Left colon (tissue), 2 donors: Measurements from ENCODE around the gene PTGER1. TPM values are rescaled to one million over a fixed set of nuclear protein-coding genes. Genes with fewer than 3 reads are reported as not detected.
"Not testable (repeated sequence)": the region's sequence is repeated elsewhere in the genome, so short reads cannot be mapped to it uniquely, and the experiment has no call there.

Source experiments
- ATAC-seq: fragments of 200-7000 bp; cut with Tn5 transposase; one replicate; pipeline ENCODE4 v1.9.1; 2020; ENCODE audit warnings: mild to moderate bottlenecking, moderate library complexity
- DNase-seq, 2 donors: peaks; one replicate each; pipeline ENCODE4 v3.0.0-alpha.2; 2020
- intact Hi-C, 2 donors: fragments of 100-400 bp; cut with DNase I in 1 of 2; cut with micrococcal nuclease in 1 of 2; formaldehyde crosslinking; loops; one replicate each; pipeline versions ENCODE4 v1.11.2 to v1.14.0; 2022; cut with DNase I, micrococcal nuclease
- total RNA-seq, 2 donors: library from RNA; stranded (reverse); fragmentation: NEBNext Ultra II Directional; extraction: Animal tissue kit (Norgen Biotek cat#: 25700); gene quantifications; one replicate each; pipeline ENCODE4 v1.2.1, GENCODE V29; 2021
- donor health status: DM: no; HTN: no; CAD: no.
- donor health status: DM: yes; HTN: yes; CAD: no.

The PTGER1 gene
- total RNA-seq, 2 donors from 2014 or later: 0.52 to 0.84 TPM

DNA sequence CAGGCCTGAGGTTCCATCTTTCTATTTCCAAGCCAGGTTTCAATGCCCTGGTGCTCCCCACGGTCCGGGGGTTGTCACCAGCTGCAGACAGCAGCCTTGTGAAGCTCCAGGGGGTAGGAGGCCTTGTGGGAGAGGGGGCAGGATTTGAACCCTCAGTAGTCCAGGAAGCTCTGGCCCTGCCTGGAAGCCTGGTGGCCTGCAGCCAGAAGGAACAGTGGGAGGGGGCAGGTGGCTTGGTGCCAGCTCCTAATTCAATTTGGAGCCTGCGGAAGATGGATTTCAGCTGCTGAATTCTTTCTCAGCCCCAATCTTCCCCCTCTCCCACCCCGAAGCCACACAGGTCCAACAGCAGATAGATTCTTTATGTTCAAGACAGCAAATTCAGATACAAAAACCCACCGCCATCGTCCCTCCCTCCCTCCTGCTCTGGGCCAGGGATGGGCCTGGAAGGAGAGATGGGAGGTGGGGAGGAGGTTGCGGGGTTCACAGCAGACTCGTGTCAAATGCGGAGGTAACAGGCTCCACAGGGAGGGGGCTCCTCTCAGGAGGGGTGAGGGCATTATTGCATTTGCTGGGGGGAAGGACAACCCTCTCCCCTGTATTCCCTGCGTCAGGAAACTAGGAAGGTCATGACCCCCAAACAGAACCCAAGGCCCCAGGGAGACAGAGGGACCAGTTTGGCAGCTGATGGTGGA lies 2.4 kb upstream of the PTGER1 start:
- DNase-seq: no peak
- intact Hi-C loops: no loop called here
- no peak for ATAC-seq

DNA sequence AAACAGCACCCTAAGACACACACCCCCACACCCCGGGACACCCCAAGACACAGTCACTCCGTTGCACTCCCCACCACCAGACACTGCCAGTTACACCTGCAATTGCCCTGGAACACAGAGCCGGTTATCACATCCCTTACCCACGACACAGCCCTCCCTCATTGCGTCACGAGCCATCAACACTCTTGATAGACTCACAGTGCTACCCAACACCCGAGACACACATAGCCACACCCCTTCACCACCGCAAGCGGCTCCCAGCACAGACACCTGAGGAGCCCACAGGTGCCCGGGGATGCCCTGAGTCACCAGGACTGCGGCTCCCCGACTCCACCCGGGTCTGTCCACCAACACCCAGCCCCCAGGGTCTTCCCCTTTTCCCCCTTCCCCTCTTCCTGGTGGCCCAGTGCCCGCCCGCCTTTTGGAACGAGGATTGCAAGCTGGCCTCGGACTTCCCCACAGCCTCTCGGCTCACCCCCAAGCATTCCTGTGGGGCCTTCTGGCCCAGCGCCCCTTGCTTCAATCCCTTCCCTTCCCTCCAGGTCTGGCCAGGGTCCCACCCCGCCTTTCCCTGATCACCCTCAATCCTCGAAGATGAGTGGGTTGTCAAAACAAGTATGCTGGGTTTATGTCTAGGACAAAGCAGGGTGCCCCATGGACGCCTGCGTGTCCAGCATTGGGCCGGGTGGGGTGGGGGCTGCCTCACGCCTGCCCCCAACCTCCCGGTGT lies 1.7 kb upstream of the PTGER1 start:
- peak in 1 of 2 donors; percentile 41 for DNase-seq
- intact Hi-C loops: no loop called here
- peak; percentile 23 for ATAC-seq

DNA sequence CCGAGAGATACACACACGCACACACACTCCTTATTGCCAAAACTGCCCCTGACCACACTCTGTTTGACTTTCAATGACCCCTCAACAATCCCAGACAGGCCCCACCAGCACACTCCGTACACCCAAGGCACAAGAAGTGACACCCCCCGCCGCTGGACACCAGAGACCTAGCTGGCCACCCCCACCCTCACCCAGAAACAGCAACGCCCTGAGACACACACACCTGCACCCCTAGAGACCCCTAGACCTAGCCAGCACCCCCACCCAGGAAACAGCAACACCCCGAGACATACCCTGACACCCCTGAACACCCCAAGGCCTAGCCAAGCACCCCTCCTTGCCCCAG lies 1.1 kb upstream of the PTGER1 start:
- ATAC-seq (no peak), DNase-seq (no peak)

DNA sequence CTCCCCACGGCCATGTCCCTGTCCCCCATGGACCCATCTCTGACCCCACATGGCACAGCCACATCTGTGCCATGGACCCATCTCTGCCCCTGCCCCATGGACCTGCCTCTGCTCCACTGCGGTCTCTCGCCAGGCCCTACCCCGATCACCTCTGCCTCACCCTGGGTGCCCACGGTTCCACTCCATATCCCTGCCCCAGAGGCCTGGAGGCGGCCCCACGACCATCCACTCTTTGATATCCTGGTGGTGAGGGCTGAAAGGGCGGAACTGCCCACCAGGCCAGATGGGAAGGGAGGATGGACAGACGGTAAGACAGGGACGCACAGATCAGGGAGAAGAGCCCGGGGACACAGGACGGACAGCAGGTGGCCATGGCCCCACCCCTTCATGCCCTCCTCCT lies 327 bp downstream of the PTGER1 start:
- intact Hi-C loops: no loop called here
- DNase-seq: no peak
- peak; percentile 10 for ATAC-seq

More for the DNA sequence above, 1.1 kb upstream of the PTGER1 start:
- intact Hi-C loops: no loop called here

DNA sequence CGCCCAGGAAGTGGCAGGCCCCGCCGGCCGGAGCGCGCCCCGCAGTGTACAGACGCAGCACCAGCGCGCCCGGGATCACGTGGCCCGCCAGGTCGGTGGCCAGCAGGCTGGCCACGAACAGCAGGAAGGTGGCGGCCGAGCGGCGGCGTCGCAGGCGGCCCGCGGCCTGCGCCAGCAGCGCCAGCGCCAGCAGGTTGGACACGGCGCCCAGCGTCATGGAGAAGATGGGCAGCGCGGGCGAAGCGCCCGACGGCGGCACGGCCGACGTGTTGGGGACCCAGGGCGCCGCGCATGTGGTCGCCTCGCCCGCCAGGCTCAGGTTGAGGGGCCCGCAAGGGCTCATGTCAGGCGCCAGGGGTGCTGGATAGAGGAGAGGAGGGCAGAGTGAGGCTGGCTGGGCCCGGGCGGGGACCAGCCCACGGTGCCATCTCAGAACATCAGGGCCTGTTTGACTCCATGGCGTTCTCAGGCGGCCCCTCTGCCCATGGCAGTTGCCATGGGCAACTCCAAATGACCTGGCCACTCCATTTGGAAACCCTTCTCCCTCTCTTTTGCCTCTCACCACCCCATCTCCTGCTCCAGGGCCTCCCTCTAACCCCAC lies 1.1 kb downstream of the PTGER1 start:
- ATAC-seq: peak; percentile 47
- DNase-seq: peak in 1 of 2 donors; percentile 64
- intact Hi-C loops: no loop called here

DNA sequence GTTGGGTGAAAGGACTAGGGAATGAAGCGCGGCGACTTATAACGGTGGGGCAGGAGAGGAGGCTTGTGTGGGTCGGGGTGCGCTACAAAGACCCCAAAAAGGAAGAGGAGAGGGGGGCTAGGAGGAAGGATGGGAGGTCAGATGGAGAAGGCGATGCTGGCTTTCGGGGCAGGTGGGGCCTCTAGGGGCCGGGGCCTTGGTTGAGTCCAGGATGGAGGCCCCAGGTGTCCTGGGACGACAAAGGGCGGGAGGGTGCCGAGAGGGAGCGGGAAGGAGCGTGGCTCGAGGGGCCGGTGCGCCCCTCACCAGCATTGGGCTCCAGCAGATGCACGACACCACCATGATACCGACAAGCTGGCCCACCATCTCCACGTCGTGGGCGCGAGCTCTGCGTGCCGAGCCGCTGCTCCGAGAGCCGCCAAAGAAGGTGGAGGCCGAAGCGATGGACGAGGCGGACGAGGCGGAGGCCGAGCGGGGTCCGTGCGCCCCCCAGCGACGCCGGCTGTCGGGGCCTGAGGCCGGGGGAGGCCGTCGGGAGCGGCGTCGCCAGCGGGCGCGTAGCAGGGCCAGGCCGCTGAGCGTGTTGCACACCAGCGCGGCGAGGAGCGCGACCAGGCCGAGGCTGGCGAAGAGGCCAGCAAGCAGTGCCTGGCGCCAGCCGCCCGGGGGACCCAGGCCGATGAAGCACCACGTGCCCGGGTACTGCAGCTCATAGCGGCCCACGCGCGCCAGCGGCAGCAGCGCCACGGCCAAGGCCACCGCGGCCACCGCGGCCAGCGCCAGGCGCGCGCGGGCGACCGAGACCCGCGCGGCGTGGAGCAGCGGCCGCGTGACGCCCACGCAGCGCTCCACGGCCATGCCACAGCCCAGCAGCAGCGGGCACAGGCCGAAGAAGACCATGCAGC lies 1.8 kb downstream of the PTGER1 start:
- DNase-seq (no peak), ATAC-seq (no peak)
- intact Hi-C loops: no loop called here

DNA sequence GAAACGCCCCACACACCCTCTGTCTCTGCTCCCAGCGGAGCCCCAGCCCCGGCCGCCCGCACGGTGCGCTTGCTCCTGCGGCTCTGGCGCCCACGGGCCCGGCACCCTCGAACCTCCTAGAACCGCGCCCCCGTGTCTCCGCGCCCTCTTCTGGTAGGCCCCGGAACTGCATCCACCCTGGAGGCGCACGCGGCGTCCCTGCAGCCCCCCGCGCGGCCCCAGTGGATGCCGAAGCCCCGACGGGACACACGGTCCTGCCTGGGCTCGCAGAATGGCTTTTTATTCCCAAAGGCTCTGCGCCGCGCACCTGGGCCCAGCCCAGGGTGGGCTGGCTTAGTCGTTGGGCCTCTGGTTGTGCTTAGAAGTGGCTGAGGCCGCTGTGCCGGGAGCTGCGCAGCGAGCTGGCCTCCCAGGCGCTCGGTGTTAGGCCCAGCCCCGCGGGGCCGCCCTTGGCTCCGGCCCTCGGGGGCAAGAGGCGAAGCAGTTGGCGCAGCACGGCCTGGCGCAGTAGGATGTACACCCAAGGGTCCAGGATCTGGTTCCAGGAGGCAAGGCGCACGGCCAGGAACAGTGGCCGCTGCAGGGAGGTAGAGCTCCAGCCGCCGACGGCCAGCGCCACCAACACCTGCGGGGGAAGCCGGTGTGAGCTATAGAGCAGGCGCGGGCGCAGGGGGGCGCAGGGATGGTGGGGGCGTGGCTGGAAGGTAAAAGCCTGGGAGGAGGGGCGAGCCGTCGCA lies 2.8 kb downstream of the PTGER1 start:
- DNase-seq: peak in 1 of 2 donors; percentile 83
- peak; percentile 25 for ATAC-seq
- intact Hi-C loops: no loop called here

DNA sequence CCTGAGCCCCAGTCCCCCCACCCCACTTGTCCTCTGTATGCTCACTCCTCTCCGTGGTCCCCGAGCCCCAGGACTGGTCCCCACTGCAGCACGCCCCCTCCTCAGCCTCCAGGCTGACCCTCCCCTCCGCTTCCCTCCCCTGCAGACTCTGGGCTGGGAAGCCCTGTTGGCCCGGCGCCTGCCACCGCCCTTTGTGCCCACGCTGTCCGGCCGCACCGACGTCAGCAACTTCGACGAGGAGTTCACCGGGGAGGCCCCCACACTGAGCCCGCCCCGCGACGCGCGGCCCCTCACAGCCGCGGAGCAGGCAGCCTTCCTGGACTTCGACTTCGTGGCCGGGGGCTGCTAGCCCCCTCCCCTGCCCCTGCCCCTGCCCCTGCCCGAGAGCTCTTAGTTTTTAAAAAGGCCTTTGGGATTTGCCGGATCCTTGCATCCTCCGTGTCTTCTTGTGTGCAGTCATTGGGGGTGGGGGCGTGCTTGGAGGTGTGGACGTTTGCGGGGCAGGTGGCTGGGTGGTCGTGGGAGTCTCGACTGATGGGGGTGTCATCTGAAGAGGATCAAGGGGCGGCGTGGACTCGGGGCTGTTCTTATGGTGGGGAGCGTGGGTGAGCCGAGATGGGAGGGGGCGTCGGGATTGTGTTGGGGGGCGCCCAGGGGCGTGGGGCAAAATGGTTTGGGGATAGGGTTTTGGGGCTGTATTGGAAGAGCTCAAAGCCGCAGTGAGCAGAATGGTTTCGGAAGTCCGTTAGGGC lies 3.5 kb downstream of the PTGER1 start:
- intact Hi-C loops: no loop called here
- DNase-seq (no peak), ATAC-seq (no peak)

DNA sequence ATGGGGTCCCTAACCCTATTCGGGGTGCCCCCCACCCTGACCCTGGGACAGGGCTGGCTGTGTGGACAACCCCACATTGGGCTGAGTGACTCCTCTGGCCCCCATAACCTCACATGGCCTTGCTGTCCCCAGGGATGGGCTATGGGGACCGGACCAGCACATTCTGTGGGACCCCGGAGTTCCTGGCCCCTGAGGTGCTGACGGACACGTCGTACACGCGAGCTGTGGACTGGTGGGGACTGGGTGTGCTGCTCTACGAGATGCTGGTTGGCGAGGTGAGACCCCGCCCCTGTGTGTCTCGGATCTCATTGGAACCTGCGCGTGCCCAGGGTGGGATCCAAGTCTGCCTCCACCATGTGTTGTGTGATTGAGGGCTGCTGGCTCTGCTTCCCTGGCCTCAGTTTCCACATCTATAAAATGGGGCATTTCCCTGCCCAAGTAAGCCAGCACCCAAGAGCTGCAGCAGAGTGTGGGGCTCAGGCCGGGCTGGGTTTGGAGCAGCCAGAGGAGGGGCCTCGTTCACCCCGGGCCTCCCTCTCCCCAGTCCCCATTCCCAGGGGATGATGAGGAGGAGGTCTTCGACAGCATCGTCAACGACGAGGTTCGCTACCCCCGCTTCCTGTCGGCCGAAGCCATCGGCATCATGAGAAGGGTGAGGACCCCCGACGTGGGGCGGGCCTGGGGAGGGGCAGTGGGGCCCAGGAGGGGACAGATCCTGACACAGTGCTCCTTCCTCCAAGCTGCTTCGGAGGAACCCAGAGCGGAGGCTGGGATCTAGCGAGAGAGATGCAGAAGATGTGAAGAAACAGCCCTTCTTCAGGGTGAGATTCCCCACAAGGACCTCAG lies 4.9 kb downstream of the PTGER1 start:
- ATAC-seq (no peak), DNase-seq (no peak)
- intact Hi-C loops: no loop called here

DNA sequence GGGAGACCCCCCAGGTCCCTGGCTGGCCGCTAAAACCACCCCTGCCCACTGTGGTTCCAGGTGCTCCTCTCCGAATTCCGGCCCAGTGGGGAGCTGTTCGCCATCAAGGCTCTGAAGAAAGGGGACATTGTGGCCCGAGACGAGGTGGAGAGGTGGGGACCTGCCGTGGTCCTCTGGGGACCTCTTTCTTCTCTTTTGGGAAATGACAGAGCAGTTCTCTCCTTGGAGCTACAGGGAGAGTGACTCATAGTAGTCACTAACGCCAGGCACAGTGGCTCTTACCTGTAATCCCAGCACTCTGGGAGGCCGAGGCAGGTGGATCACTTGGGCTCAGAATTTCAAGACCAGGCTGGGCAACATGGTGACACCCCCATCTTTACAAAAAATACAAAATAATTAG lies 7.3 kb downstream of the PTGER1 start:
- no peak for DNase-seq
- intact Hi-C loops: no loop called here
- no peak for ATAC-seq

DNA sequence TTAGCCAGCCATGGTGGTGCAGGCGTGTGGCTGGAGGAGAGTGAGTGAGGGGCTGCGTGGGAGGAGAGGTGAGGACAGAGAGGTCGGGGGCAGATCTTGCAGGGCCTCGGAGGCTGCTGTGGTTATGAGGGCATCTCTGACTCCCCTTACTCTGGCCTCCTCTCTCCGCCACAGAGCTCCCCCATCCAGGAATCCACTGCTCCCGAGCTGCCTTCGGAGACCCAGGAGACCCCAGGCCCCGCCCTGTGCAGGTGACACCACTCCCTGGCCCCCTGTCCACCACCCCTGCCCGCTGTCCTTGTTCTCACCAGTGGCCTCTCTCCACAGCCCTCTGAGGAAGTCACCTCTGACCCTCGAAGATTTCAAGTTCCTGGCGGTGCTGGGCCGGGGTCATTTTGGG lies 7.8 kb downstream of the PTGER1 start:
- no peak for ATAC-seq
- intact Hi-C loops: no loop called here
- no peak for DNase-seq

DNA sequence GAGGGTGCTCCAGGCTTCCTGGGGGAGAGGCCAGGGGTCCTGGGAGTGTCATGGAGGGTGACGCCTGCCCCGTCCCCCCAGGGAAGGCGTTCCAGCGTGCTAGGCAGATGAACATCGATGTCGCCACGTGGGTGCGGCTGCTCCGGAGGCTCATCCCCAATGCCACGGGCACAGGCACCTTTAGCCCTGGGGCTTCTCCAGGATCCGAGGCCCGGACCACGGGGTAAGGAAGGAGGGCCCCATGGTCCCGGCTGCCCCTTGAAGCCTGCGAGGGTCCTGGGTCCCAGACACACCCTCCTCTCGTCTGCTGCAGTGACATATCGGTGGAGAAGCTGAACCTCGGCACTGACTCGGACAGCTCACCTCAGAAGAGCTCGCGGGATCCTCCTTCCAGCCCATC lies 11.4 kb downstream of the PTGER1 start:
- ATAC-seq (no peak), DNase-seq (no peak)
- intact Hi-C loops: no loop called here

DNA sequence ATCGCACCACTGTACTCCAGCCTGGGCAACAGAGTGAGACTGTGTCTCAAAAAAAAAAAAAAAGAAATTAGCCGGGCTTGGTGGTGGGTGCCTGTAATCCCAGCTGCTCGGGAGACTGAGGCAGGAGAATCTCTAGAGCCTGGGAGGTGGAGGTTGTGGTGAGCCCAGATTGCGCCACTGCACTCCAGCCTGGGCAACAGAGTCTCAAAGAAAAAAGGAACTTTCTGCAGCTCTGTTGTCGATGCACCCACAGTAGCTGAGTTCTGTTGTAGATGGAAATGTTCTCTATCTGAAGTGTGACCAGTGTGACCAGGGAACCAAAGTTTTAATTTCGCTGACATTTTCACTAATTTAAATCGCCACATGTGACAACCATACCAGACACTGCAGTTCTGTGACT lies 12.8 kb downstream of the PTGER1 start:
- intact Hi-C loops, ATAC-seq, DNase-seq: not testable (repeated sequence)

DNA sequence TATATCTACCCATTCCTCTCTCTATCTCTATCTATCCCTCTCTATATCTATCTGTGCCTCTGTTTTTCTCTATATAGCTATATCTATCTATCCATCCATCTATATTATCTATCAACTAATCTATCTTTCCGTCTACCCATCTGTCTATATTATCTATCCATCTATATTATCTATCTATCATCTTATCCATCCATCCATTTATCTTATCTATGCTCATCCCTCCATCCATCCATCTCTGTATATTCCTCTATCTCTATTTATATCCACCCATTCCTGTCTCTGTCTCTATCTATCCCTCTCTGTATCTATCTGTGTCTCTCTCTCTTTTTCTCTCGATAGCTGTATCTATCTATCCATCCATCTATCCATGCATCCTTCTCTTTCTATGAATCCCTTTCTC lies 14.2 kb downstream of the PTGER1 start:
- intact Hi-C loops: no loop called here

DNA sequence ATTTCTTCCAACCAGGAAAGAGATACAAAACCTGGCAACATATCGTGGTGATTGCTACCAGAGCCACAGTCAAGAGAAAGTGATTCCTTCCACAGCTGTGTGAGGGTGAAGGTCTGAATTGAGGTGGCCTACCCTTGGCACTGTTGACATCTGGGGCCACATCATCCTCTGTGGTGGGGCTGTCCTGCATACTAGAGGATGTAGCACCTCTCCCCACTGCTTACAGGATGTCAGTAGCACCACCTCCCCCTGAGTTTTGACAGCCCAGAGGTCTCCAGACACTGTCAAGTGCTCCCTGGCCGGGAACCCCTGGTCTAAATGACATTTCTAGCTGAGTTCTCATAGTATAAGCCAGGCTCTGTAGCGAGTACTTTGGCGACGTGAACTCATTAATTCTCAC lies 15.5 kb downstream of the PTGER1 start:
- intact Hi-C loops: no loop called here
- DNase-seq (no peak), ATAC-seq (no peak)

More for the DNA sequence above, 14.2 kb downstream of the PTGER1 start:
- DNase-seq (no peak), ATAC-seq (no peak)

DNA sequence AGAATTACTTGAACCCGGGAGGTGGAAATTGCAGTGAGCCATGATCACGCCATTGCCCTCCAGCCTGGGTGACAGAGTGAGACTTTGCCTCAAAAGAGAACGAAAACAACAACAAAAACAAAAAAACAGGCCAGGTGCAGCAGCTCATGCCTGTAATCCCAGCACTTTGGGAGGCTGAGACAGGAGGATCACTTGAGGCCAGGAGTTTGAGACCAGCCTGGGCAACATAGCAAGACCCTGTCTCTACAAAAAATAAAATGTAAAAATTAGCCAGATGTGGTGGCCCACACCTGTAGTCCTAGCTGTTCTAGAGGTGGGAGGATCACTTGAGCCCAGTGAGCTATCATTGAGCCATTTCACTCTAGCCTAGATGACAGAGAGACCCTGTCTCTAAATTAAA lies 22.9 kb downstream of the PTGER1 start:
- ATAC-seq, intact Hi-C loops, DNase-seq: not testable (repeated sequence)

DNA sequence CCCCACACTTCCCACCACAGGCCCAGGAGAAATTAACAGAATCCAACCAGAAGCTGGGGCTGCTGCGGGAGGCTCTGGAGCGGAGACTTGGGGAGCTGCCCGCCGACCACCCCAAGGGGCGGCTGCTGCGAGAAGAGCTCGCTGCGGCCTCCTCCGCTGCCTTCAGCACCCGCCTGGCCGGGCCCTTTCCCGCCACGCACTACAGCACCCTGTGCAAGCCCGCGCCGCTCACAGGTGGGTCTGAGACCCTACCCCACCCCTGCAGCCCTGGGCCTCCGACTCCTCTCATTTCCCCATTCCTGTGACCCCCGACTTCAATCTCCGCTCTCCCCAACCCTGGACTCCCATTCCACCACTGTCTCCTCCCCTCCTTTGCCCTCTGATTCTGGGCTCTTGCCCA lies 24.3 kb downstream of the PTGER1 start:
- no peak for ATAC-seq

More for the DNA sequence above, 24.3 kb downstream of the PTGER1 start:
- intact Hi-C loops: no loop called here
- no peak for DNase-seq
